Measurements from ENCODE around the gene SHANK1.

SHANK1 gene

DNA sequence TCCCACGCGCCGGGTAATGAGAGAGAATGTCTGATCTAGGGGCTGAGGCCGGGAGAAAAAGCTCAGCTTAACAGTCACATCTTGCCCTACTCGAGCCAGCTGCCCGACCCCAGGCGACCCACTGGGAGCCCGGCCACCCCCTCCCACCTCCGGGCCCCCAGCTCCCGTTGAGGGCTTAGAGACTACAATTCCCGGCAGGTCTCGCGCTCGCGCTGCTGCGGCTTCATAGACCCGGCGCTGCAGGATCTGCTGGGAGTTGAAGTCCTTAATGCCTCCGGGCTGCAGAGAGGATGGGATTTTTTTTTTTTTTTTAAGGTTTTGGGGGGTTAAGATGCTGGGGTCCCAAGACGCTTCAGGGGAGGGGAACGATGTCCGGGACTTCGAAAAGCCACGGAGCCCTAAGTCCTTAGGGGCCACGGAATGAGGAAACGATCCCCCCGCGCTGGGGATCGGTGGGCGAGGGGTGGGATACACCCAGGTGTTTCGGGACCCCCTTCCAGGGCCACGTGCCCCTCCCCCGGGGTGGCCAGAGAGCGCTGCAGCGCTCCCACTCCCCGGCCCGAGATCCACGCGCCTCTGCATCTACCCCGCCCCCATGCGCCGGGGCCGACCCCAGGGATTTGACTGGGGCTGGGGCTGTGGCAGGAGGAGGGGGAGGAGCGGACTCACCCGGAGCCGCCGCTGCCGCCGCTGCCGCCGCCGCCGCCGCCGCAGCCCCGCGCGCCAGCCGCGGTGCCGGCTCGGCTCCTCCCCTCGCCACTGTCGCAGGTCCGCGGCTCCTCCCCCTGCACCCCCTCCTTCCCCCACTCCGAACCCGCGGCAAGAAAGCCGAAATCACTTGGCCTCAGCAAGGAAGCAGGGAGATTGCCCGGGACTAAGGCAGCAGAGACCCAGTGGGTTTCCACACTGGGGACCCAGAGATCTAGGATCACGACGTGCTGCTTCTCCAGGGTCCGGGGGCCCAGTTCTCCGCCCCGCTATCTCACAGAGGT, 80.2 kb downstream of the SHANK1 start, which contains the start of gene SYT3:
Gene SYT3, minus strand, starts transcription at position 761 of the 992 bp plus-strand sequence. CDS start 2,470 bp downstream, outside the sequence.
- TF ChIP-seq, protein P1, sequence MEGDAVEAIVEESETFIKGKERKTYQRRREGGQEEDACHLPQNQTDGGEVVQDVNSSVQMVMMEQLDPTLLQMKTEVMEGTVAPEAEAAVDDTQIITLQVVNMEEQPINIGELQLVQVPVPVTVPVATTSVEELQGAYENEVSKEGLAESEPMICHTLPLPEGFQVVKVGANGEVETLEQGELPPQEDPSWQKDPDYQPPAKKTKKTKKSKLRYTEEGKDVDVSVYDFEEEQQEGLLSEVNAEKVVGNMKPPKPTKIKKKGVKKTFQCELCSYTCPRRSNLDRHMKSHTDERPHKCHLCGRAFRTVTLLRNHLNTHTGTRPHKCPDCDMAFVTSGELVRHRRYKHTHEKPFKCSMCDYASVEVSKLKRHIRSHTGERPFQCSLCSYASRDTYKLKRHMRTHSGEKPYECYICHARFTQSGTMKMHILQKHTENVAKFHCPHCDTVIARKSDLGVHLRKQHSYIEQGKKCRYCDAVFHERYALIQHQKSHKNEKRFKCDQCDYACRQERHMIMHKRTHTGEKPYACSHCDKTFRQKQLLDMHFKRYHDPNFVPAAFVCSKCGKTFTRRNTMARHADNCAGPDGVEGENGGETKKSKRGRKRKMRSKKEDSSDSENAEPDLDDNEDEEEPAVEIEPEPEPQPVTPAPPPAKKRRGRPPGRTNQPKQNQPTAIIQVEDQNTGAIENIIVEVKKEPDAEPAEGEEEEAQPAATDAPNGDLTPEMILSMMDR (conservative IDR thresholded peaks at IDR 0.05; ENCODE audit: low read depth, low read length) = no peak
- no peak for DNase-seq (ENCODE audit: low read depth)
- H3K4me3 ChIP-seq (ENCODE audit: low read length) = peak within 1 kb of the TSS; percentile 38

DNA sequence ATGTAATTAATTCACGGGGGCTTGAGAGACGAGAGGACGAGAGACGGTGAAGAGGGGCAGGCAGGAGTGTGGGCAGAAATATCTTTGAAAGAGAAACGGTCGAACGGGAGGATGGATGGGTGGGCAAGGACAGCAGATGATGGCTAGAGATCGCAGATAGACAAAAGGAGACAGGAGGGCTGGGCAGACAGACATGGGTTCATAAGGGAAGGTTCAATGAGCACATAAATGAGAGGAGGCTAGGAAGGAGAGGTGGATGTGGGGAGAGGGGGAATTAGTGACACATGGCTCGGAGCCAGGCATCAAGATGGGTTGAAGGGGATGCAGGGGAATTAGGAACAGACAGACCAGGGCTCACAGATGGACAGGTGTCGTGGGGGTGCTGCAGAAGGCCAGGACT, 81.0 kb downstream of the SHANK1 start:
- TF ChIP-seq, protein P1 (conservative IDR thresholded peaks at IDR 0.05; ENCODE audit: low read depth, low read length) = no peak
- H3K4me3 ChIP-seq (ENCODE audit: low read length) = no peak overlapping the region
- no peak for DNase-seq (ENCODE audit: low read depth)

DNA sequence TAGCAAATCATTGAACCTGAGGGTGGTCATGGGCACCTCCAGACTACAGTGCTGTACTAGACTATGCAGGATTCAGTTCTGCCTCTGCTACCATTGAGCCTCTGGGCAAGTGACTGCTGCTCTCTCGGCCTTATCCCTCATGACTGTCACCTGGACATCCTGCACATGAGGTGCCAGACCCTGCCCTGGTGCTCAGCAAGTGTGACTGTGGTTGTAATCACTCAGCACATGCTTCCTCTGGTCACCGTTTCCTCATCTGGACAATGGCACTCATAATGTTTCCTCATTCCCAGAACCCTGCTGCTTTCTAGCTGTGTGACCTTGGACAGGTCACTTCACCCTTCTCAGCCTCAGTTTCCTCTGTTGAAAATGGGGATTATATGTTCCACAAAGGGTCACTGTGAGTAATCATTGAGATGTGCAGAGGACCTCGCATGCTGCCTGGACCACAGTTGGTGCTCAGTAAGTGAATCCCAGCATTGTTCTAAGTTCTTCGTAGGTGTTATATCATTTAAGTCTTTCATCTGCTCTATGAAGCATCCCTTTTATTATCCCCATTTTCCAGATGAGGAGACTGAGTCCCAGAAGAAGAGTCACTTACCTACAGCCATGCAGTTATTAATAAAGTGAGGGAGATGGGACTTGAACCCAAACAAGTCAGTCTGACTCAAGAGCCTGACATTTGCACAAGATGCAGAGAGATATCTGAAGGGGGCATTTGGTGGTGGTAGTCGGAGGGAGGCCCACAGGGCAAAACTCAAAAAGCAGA, 83.1 kb downstream of the SHANK1 start:
- DNase-seq (ENCODE audit: low read depth) = no peak

DNA sequence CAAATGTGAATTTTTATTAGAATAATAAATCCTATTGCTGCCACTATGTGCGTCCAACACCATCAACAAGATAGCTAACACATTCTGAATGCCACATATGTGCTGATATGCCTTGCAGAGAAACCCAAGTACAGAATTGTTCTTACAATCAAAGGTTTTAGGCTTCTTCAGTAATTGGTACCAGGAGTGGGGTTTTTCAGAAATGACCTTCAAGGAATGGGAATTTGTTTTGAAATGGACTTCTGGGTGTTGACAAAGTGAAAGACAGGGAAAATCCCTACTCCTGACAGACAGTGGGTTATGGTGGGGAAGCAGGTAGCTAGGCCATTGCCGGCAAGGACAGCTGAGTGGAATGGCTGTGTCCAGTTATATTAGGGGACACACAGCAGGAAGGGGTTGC, 85.6 kb downstream of the SHANK1 start:
- H3K4me3 ChIP-seq (ENCODE audit: low read length) = no peak overlapping the region
- TF ChIP-seq, protein P1 (conservative IDR thresholded peaks at IDR 0.05; ENCODE audit: low read depth, low read length) = no peak
- DNase-seq (ENCODE audit: low read depth) = no peak

More for the DNA sequence above, 83.1 kb downstream of the SHANK1 start:
- TF ChIP-seq, protein P1 (conservative IDR thresholded peaks at IDR 0.05; ENCODE audit: low read depth, low read length) = no peak
- H3K4me3 ChIP-seq (ENCODE audit: low read length) = no peak overlapping the region

DNA sequence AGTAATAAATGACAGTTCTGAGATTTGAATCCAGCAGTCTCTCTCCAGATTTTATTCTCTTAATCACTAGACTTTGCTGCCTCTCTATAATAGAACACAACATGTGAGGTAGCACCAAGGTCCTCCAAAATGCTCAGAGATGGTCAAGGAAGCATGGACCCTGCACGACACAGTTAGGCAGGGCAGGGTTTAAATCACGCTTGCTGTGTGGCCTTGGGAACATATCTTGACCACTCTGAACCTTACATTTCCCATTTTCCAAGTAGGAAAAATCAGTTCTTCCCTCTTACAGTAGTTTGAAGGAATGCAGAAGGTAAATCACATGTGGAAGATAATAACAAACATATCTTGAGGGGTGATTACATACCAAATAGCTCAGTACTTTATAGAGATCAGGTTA, 86.2 kb downstream of the SHANK1 start:
- no peak overlapping the region for H3K4me3 ChIP-seq (ENCODE audit: low read length)
- no peak for DNase-seq (ENCODE audit: low read depth)
- TF ChIP-seq, protein P1 (conservative IDR thresholded peaks at IDR 0.05; ENCODE audit: low read depth, low read length) = no peak

DNA sequence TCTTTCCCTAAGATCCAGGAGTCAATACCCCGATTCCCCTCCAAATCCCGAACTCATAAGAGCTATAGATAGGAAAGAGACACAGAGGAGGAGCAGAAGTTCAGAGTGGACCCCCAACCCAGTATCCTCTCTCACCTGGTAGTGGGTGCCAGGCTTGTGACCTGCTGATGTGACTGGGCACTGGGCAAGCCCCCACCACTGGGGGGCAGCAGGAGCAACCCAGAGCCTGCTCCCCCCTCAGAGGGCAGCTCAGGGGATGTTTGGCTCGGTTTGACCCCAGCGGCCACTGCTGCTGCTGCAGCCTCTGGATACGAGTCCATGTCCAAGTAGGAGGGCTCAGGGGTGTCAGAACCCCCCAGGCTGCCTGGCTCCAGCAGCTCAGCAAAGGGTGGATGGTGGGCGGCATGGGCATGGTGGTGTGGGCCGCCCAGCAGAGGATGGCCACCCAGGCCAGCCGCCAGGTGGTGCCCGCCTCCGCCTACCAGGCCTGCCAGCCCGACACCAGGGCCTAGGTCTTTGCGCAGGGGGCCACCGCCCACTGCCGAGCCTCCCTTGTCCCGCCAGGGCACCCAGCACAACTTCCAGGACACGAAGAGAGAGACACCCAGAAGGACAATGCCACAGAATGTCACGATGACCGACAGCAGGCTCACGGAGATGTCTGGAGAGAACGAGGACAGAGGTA, 87.3 kb downstream of the SHANK1 start:
- TF ChIP-seq, protein P1 (conservative IDR thresholded peaks at IDR 0.05; ENCODE audit: low read depth, low read length) = no peak
- no peak for DNase-seq (ENCODE audit: low read depth)
- no peak overlapping the region for H3K4me3 ChIP-seq (ENCODE audit: low read length)

Measured in retinal pigment epithelial cell (primary cell).